OCI-LY3 (cell line): Measurements from ENCODE around the gene LHFPL2.

Source experiments
- H2AFZ ChIP-seq: fragments of 200-600, 300-600 bp; shearing (Covaris generic); 2 replicates; pipeline ENCODE4 v1.6.0; 2014; ENCODE audit warnings: antibody characterized with exemption, low read depth, low read length
- H3K27ac ChIP-seq: fragments of 200-600, 300-600 bp; sonication (generic); 2 replicates; pipeline ENCODE4 v1.5.1; 2014; ENCODE audit warnings: mild to moderate bottlenecking, low read length, moderate library complexity, mixed read lengths
- H3K27me3 ChIP-seq: fragments of 200-600, 300-600 bp; sonication (generic); 2 replicates; pipeline ENCODE4 v1.6.1; 2014; ENCODE audit warnings: low read depth, low read length, mixed read lengths
- H3K36me3 ChIP-seq: fragments of 200-600, 300-600 bp; sonication (generic); replicated peaks from 2 replicates; pipeline ENCODE3; 2014; ENCODE audit warnings: low read depth, low read length, mixed read lengths
- H3K4me1 ChIP-seq: fragments of 300-600, 200-600 bp; sonication (generic); 2 replicates; pipeline ENCODE4 v1.6.1; 2014; ENCODE audit warnings: low read length, mixed read lengths
- H3K4me2 ChIP-seq: fragments of 200-600, 300-600 bp; sonication (generic); 2 replicates; pipeline ENCODE4 v1.6.1; 2014; ENCODE audit warnings: low read length, mixed read lengths
- H3K4me3 ChIP-seq: fragments of 300-600, 200-600 bp; sonication (generic); 2 replicates; pipeline ENCODE4 v1.5.1; 2014; ENCODE audit warnings: antibody characterized with exemption, mild to moderate bottlenecking, low read length, moderate library complexity
- H3K79me2 ChIP-seq: fragments of 300-600, 200-600 bp; shearing (Covaris generic); 2 replicates; pipeline ENCODE4 v1.6.1; 2014; ENCODE audit warnings: mild to moderate bottlenecking, low read length, mixed read lengths
- H3K9ac ChIP-seq: fragments of 300-600, 200-600 bp; shearing (Covaris generic); 2 replicates; pipeline ENCODE4 v1.6.0; 2014; ENCODE audit warnings: mild to moderate bottlenecking, low read length, moderate library complexity
- H3K9me3 ChIP-seq: fragments of 200-600, 300-600 bp; shearing (Covaris generic); 2 replicates; pipeline ENCODE4 v1.6.1; 2014; ENCODE audit warnings: low read length, mixed read lengths; ENCODE audit not compliant: insufficient read depth
- H4K20me1 ChIP-seq: fragments of 200-600, 300-600 bp; sonication (generic); 2 replicates; pipeline ENCODE4 v1.6.1; 2016; ENCODE audit warnings: low read length, mixed read lengths; ENCODE audit not compliant: insufficient read depth
- CTCF ChIP-seq: fragments of 200-600, 300-600 bp; sonication (generic); IDR thresholded peaks from 2 replicates; pipeline ENCODE4 v1.5.1; 2014; ENCODE audit warnings: antibody characterized with exemption, low read length, low read depth
- EZH2phosphoT487 ChIP-seq: fragments of 200-600 bp; shearing (Covaris generic); IDR thresholded peaks from 2 replicates; pipeline ENCODE4 v1.6.1; 2018; ENCODE audit warnings: antibody characterized with exemption, mixed run types, low read depth

The LHFPL2 gene

GRCh38 chr5:78618303-78618702, 30.3 kb downstream of the LHFPL2 start:
- H3K27ac ChIP-seq: no peak overlapping the region
- H3K4me3 ChIP-seq: no peak overlapping the region
- H4K20me1 ChIP-seq: no peaks in the 10 kb centered on the region
- TF ChIP-seq CTCF: no peak
- TF ChIP-seq EZH2phosphoT487: no peak
- no peak overlapping the region for H2AFZ ChIP-seq
- no peaks in the 10 kb centered on the region for H3K9me3 ChIP-seq
- no peaks in the 10 kb centered on the region for H3K36me3 ChIP-seq
- no peak overlapping the region for H3K4me2 ChIP-seq
- no peaks in the 10 kb centered on the region for H3K4me1 ChIP-seq
- no peaks in the 10 kb centered on the region for H3K27me3 ChIP-seq
- H3K9ac ChIP-seq: no peak overlapping the region
- H3K79me2 ChIP-seq: no peaks in the 10 kb centered on the region

GRCh38 chr5:78615697-78616096, 32.9 kb downstream of the LHFPL2 start:
- no peak overlapping the region for H3K4me3 ChIP-seq
- no peak overlapping the region for H2AFZ ChIP-seq
- H3K36me3 ChIP-seq: no peaks in the 10 kb centered on the region
- no peaks in the 10 kb centered on the region for H3K4me1 ChIP-seq
- H3K27me3 ChIP-seq: no peaks in the 10 kb centered on the region
- no peaks in the 10 kb centered on the region for H3K79me2 ChIP-seq
- H4K20me1 ChIP-seq: no peaks in the 10 kb centered on the region
- H3K9me3 ChIP-seq: no peaks in the 10 kb centered on the region
- H3K27ac ChIP-seq: no peak overlapping the region
- no peak overlapping the region for H3K9ac ChIP-seq
- no peak for TF ChIP-seq EZH2phosphoT487
- no peak for TF ChIP-seq CTCF
- no peak overlapping the region for H3K4me2 ChIP-seq

GRCh38 chr5:78614816-78615215, 33.8 kb downstream of the LHFPL2 start:
- Histone ChIP-seq H3K4me1 (no peaks in the 10 kb centered on the region), H3K9me3 (no peaks in the 10 kb centered on the region), H3K4me3 (no peak overlapping the region), H2AFZ (no peak overlapping the region), H3K4me2 (no peak overlapping the region), H3K27ac (no peak overlapping the region), H3K27me3 (no peaks in the 10 kb centered on the region), H3K36me3 (no peaks in the 10 kb centered on the region), H3K79me2 (no peaks in the 10 kb centered on the region), H3K9ac (no peak overlapping the region), H4K20me1 (no peaks in the 10 kb centered on the region)
- TF ChIP-seq EZH2phosphoT487 (no peak), CTCF (no peak)

- Histone ChIP-seq H3K9ac (no peak overlapping the region), H3K4me2 (no peak overlapping the region), H2AFZ (no peak overlapping the region), H3K79me2 (no peaks in the 10 kb centered on the region), H4K20me1 (no peaks in the 10 kb centered on the region), H3K36me3 (no peaks in the 10 kb centered on the region), H3K4me1 (no peaks in the 10 kb centered on the region), H3K27ac (no peak overlapping the region), H3K9me3 (no peaks in the 10 kb centered on the region), H3K4me3 (no peak overlapping the region), H3K27me3 (no peaks in the 10 kb centered on the region)
- no peak for TF ChIP-seq EZH2phosphoT487
- TF ChIP-seq CTCF: no peak
Observed at GRCh38 chr5:78613756-78614155, 34.8 kb downstream of the LHFPL2 start.
